Mesodermal cell (in vitro differentiated cells): ENCODE measurements around the gene FAM240B.

Experiments used
- H3K27ac ChIP-seq: 2 replicates; pipeline ENCODE4 v1.7.0; 2013; ENCODE audit warnings: mild to moderate bottlenecking, low read depth, low read length, moderate library complexity; ENCODE audit not compliant: severe bottlenecking
- H3K36me3 ChIP-seq: 2 replicates; pipeline ENCODE4 v1.7.1; 2013; ENCODE audit warnings: mild to moderate bottlenecking, low read length, moderate library complexity; ENCODE audit not compliant: control insufficient read depth, insufficient read depth
- H3K4me1 ChIP-seq: one replicate; pipeline ENCODE4 v1.7.1; 2013; ENCODE audit warnings: mild to moderate bottlenecking, low read length; ENCODE audit not compliant: insufficient read depth, control insufficient read depth, poor library complexity, severe bottlenecking
- H3K4me3 ChIP-seq: 2 replicates; pipeline ENCODE4 v1.7.0; 2013; ENCODE audit warnings: low read length, control low read depth, mild to moderate bottlenecking; ENCODE audit not compliant: insufficient read depth, poor library complexity, severe bottlenecking; ENCODE audit errors: extremely low read depth
- H3K9me3 ChIP-seq: 2 replicates; pipeline ENCODE4 v1.7.1; 2013; ENCODE audit warnings: mild to moderate bottlenecking, low read length, moderate library complexity; ENCODE audit not compliant: control insufficient read depth
- WGBS, 2 experiments: methylation state at CpG; one replicate each; pipeline ENCODE4 v1.1.5; 2013; ENCODE audit warnings: missing lambda C conversion rate in 2 of 2; ENCODE audit not compliant: insufficient coverage in 2 of 2; 5-methylcytosine and 5-hydroxymethylcytosine counted together

FAM240B gene

DNA sequence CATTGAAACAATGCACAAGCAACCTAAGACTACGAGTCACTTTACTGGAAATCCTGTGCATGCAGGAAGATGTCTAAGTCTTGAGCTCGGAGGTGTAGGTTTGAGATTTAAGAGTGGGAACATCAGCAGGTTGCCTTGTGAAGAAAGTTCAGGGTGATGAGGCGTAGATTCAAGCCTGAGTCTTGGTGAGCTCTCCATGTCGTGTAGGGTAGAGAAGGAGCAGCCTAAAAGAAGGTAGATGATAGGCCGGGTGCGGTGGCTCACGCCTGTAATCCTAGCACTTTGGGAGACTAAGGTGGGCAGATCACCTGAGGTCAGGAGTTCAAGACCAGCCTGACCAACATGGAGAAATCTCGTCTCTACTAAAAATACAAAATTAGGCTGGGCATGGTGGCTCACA lies 69.4 kb downstream of the FAM240B start:
- no peak overlapping the region for H3K27ac ChIP-seq

DNA sequence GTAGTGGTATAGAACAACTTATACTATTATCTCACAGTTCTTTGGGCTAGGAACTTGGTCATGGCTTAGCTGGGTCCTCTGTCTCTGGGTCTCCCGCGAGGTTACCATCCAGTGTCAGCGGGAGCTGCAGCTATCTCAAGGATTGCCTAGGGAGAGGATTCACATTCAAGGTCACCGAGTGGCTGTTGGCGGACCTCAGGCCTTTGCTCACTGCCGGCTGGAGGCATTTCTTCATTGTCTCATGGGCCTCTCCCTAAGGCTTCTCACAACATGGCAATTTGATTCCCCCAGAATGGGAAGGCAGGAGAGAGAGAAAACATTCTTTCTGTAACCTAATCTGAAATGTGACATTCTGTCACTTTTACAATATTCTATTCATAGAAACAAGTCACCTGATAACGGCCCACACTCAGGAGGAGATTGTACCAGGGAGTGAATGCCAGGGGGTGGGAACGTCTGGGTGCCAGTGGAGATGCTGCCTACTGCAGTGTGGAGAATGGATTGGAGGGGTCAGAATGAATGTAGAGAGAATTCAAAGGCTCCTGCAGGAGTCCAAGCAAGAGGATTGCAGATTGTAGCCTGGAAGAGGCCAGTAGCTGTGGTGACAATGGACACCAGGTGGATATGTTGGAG lies 70.1 kb downstream of the FAM240B start:
- H3K4me3 ChIP-seq: no peak overlapping the region
- H3K27ac ChIP-seq: no peak overlapping the region
- H3K9me3 ChIP-seq: no peaks in the 10 kb centered on the region
- no peaks in the 10 kb centered on the region for H3K36me3 ChIP-seq
- no peaks in the 10 kb centered on the region for H3K4me1 ChIP-seq
- WGBS, 2 experiments: 93 to 97% methylated on average over 6 to 7 of the region's 8 CpGs

More for the DNA sequence above, 69.4 kb downstream of the FAM240B start:
- Histone ChIP-seq H3K4me3 (no peak overlapping the region), H3K4me1 (no peaks in the 10 kb centered on the region), H3K36me3 (no peaks in the 10 kb centered on the region), H3K9me3 (no peaks in the 10 kb centered on the region)
- 90 to 95% methylated on average over 5 to 7 of the region's 8 CpGs for WGBS, 2 experiments

DNA sequence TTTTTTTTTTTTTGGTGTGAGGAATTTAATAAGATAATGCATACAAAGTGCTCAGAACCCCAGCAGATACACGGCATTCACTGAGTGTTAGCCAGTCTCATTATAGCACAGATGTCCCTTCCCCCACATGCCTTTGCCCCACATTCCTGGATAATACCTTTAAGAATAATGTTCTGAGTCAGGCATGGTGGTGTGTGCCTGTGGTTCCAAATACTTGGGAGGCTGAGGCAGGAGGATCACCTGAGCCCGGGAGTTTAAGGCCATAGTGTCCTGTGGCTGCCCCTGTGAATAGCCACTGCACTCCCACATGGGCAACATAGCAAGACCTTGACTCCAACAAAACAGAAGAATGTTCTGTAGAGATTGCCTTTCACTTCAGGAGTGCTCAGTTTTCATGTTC lies 75.3 kb downstream of the FAM240B start:
- no peaks in the 10 kb centered on the region for H3K9me3 ChIP-seq
- H3K4me3 ChIP-seq: no peak overlapping the region
- no peaks in the 10 kb centered on the region for H3K4me1 ChIP-seq
- H3K36me3 ChIP-seq: no peaks in the 10 kb centered on the region
- no peak overlapping the region for H3K27ac ChIP-seq
- 0% methylated on average over 1 of the region's 2 CpGs; no CpG with 5 or more reads in 1 of the 2 experiments for WGBS, 2 experiments
